Measurements from ENCODE around the gene OR51B2.

The OR51B2 gene

GRCh38 chr11:5364214-5364613, 40.1 kb upstream of the OR51B2 start:
- no peak overlapping the region for H3K4me3 ChIP-seq (ENCODE audit: low read depth, low read length)
- POLR2A ChIA-PET = no interaction called here

GRCh38 chr11:5363679-5364078, 39.6 kb upstream of the OR51B2 start:
- TF ChIP-seq ZNF837 (tag by site-specific recombination; IDR thresholded peaks at IDR 0.05) (no peak), YY1 (tag by site-specific recombination; IDR thresholded peaks at IDR 0.05) (no peak), ZNF48 (tag by site-specific recombination; IDR thresholded peaks at IDR 0.05) (no peak), ZNF133 (tag by site-specific recombination; IDR thresholded peaks at IDR 0.05) (no peak), ZNF239 (tag by site-specific recombination; IDR thresholded peaks at IDR 0.05) (no peak)
- H3K36me3 ChIP-seq (ENCODE audit: control insufficient read depth in 2 of 2, insufficient read depth in 1 of 2, low read length in 2 of 2) = no peaks in the 10 kb centered on the region
- CTCF ChIA-PET = no interaction called here

More at GRCh38 chr11:5364214-5364613, 40.1 kb upstream of the OR51B2 start:
- no peaks in the 10 kb centered on the region for H3K9me3 ChIP-seq (ENCODE audit: control insufficient read depth, insufficient read depth, low read depth, low read length)
- no peaks in the 10 kb centered on the region for H3K4me1 ChIP-seq (ENCODE audit: control insufficient read depth, insufficient read depth, low read length)
- TF ChIP-seq ZNF184 (tag by site-specific recombination; IDR thresholded peaks at IDR 0.05) = no peak
- no peak for TF ChIP-seq ZNF518A (tag by site-specific recombination; conservative IDR thresholded peaks at IDR 0.05; ENCODE audit: low read depth)
- no peak for TF ChIP-seq ZNF2 (tag by site-specific recombination; IDR thresholded peaks at IDR 0.05)
- TF ChIP-seq HIC1 (tag by site-specific recombination; IDR thresholded peaks at IDR 0.05) = no peak
- no peak for TF ChIP-seq BCL11A (tag by site-specific recombination; IDR thresholded peaks at IDR 0.05; ENCODE audit: low read depth)
- TF ChIP-seq KLF7 (tag by site-specific recombination; IDR thresholded peaks at IDR 0.05; ENCODE audit: borderline replicate concordance) = no peak
- no peak for TF ChIP-seq ZNF791 (tag by site-specific recombination; IDR thresholded peaks at IDR 0.05)
- TF ChIP-seq, protein P1, sequence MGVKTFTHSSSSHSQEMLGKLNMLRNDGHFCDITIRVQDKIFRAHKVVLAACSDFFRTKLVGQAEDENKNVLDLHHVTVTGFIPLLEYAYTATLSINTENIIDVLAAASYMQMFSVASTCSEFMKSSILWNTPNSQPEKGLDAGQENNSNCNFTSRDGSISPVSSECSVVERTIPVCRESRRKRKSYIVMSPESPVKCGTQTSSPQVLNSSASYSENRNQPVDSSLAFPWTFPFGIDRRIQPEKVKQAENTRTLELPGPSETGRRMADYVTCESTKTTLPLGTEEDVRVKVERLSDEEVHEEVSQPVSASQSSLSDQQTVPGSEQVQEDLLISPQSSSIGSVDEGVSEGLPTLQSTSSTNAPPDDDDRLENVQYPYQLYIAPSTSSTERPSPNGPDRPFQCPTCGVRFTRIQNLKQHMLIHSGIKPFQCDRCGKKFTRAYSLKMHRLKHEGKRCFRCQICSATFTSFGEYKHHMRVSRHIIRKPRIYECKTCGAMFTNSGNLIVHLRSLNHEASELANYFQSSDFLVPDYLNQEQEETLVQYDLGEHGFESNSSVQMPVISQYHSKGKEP (tag by site-specific recombination; IDR thresholded peaks at IDR 0.05) = no peak
- no peak for TF ChIP-seq ZNF433 (tag by site-specific recombination; IDR thresholded peaks at IDR 0.05; ENCODE audit: low read depth)
- H3K36me3 ChIP-seq (ENCODE audit: control insufficient read depth in 2 of 2, insufficient read depth in 1 of 2, low read length in 2 of 2) = no peaks in the 10 kb centered on the region
- CTCF ChIA-PET = no interaction called here
- no peak overlapping the region for H3K27ac ChIP-seq (ENCODE audit: extremely low read depth, low read depth, low read length)

More at GRCh38 chr11:5363679-5364078, 39.6 kb upstream of the OR51B2 start:
- POLR2A ChIA-PET = no interaction called here
- Histone ChIP-seq H3K9me3 (ENCODE audit: control insufficient read depth, insufficient read depth, low read depth, low read length) (no peaks in the 10 kb centered on the region), H3K4me3 (ENCODE audit: low read depth, low read length) (no peak overlapping the region), H3K4me1 (ENCODE audit: control insufficient read depth, insufficient read depth, low read length) (no peaks in the 10 kb centered on the region), H3K27ac (ENCODE audit: extremely low read depth, low read depth, low read length) (no peak overlapping the region)
